ENCODE measurements around the gene CELF4.

Gene CELF4

GRCh38 chr18:37426586-37426985 lies 139.0 kb downstream of the CELF4 start:
- Histone ChIP-seq H3K79me2 (ENCODE audit: control insufficient read depth, insufficient read depth, low read length) (no peaks in the 10 kb centered on the region), H3K4me1 (ENCODE audit: control insufficient read depth, low read depth, low read length) (peaks cover 3% of the 10 kb centered on the region), H4K8ac (ENCODE audit: low read depth, low read length) (no peak overlapping the region), H3K27me3 (ENCODE audit: insufficient read depth, low read length, poor library complexity) (no peaks in the 10 kb centered on the region), H3K36me3 (ENCODE audit: control insufficient read depth, insufficient read depth, low read length) (no peaks in the 10 kb centered on the region), H3K79me1 (ENCODE audit: low read length) (no peaks in the 10 kb centered on the region), H3K4me2 (ENCODE audit: low read length) (no peak overlapping the region), H2AK5ac (ENCODE audit: low read length) (no peak overlapping the region), H3K9ac (ENCODE audit: low read length) (no peak overlapping the region), H2BK5ac (ENCODE audit: low read length) (no peak overlapping the region), H3K23ac (ENCODE audit: low read length) (no peak overlapping the region), H3K18ac (ENCODE audit: low read length) (no peak overlapping the region), H4K5ac (ENCODE audit: low read length) (no peak overlapping the region), H3K4ac (ENCODE audit: low read depth, low read length) (no peak overlapping the region), H3K27ac (ENCODE audit: low read depth, low read length) (no peak overlapping the region), H2BK15ac (replicated peaks; ENCODE audit: low read depth) (no peak overlapping the region), H3K4me3 (ENCODE audit: low read length) (no peak overlapping the region), H2BK120ac (ENCODE audit: low read depth, low read length) (no peak overlapping the region), H3K56ac (ENCODE audit: low read length) (no peak overlapping the region)
- no CpG with 5 or more reads among the region's 15 CpGs for WGBS (ENCODE audit: extremely low coverage, insufficient coverage, low lambda C conversion rate)
- no peak for DNase-seq

- H3K36me3 ChIP-seq (ENCODE audit: control insufficient read depth, insufficient read depth, low read length): no peaks in the 10 kb centered on the region
Measured at GRCh38 chr18:37425222-37425621, 140.4 kb downstream of the CELF4 start.

GRCh38 chr18:37424507-37424906 lies 141.1 kb downstream of the CELF4 start:
- H3K23ac ChIP-seq (ENCODE audit: low read length): no peak overlapping the region
- WGBS (ENCODE audit: extremely low coverage, insufficient coverage, low lambda C conversion rate): no CpG with 5 or more reads among the region's 4 CpGs
- no peak overlapping the region for H3K4me3 ChIP-seq (ENCODE audit: low read length)
- H3K9ac ChIP-seq (ENCODE audit: low read length): no peak overlapping the region
- no peak overlapping the region for H3K4ac ChIP-seq (ENCODE audit: low read depth, low read length)
- H3K79me2 ChIP-seq (ENCODE audit: control insufficient read depth, insufficient read depth, low read length): no peaks in the 10 kb centered on the region
- H2AK5ac ChIP-seq (ENCODE audit: low read length): no peak overlapping the region
- no peak overlapping the region for H4K5ac ChIP-seq (ENCODE audit: low read length)
- H3K4me2 ChIP-seq (ENCODE audit: low read length): no peak overlapping the region
- no peak overlapping the region for H2BK5ac ChIP-seq (ENCODE audit: low read length)
- peaks cover 2% of the 10 kb centered on the region for H3K4me1 ChIP-seq (ENCODE audit: control insufficient read depth, low read depth, low read length)
- DNase-seq: no peak
- no peaks in the 10 kb centered on the region for H3K79me1 ChIP-seq (ENCODE audit: low read length)
- no peak overlapping the region for H2BK120ac ChIP-seq (ENCODE audit: low read depth, low read length)
- no peak overlapping the region for H3K56ac ChIP-seq (ENCODE audit: low read length)
- H4K8ac ChIP-seq (ENCODE audit: low read depth, low read length): no peak overlapping the region
- no peak overlapping the region for H3K27ac ChIP-seq (ENCODE audit: low read depth, low read length)
- no peak overlapping the region for H2BK15ac ChIP-seq (replicated peaks; ENCODE audit: low read depth)
- no peaks in the 10 kb centered on the region for H3K36me3 ChIP-seq (ENCODE audit: control insufficient read depth, insufficient read depth, low read length)
- no peaks in the 10 kb centered on the region for H3K27me3 ChIP-seq (ENCODE audit: insufficient read depth, low read length, poor library complexity)
- no peak overlapping the region for H3K18ac ChIP-seq (ENCODE audit: low read length)

More at GRCh38 chr18:37425222-37425621, 140.4 kb downstream of the CELF4 start:
- Histone ChIP-seq H3K4ac (ENCODE audit: low read depth, low read length) (no peak overlapping the region), H3K23ac (ENCODE audit: low read length) (no peak overlapping the region), H3K4me3 (ENCODE audit: low read length) (no peak overlapping the region), H3K4me1 (ENCODE audit: control insufficient read depth, low read depth, low read length) (peaks cover 2% of the 10 kb centered on the region), H2BK120ac (ENCODE audit: low read depth, low read length) (no peak overlapping the region), H3K79me1 (ENCODE audit: low read length) (no peaks in the 10 kb centered on the region), H3K79me2 (ENCODE audit: control insufficient read depth, insufficient read depth, low read length) (no peaks in the 10 kb centered on the region), H3K27ac (ENCODE audit: low read depth, low read length) (no peak overlapping the region), H2BK15ac (replicated peaks; ENCODE audit: low read depth) (no peak overlapping the region), H2BK5ac (ENCODE audit: low read length) (no peak overlapping the region), H4K5ac (ENCODE audit: low read length) (no peak overlapping the region), H4K8ac (ENCODE audit: low read depth, low read length) (no peak overlapping the region), H2AK5ac (ENCODE audit: low read length) (no peak overlapping the region), H3K27me3 (ENCODE audit: insufficient read depth, low read length, poor library complexity) (no peaks in the 10 kb centered on the region), H3K56ac (ENCODE audit: low read length) (no peak overlapping the region), H3K18ac (ENCODE audit: low read length) (no peak overlapping the region), H3K9ac (ENCODE audit: low read length) (no peak overlapping the region), H3K4me2 (ENCODE audit: low read length) (no peak overlapping the region)
- no peak for DNase-seq
- WGBS (ENCODE audit: extremely low coverage, insufficient coverage, low lambda C conversion rate): no CpG with 5 or more reads among the region's 6 CpGs

DNA sequence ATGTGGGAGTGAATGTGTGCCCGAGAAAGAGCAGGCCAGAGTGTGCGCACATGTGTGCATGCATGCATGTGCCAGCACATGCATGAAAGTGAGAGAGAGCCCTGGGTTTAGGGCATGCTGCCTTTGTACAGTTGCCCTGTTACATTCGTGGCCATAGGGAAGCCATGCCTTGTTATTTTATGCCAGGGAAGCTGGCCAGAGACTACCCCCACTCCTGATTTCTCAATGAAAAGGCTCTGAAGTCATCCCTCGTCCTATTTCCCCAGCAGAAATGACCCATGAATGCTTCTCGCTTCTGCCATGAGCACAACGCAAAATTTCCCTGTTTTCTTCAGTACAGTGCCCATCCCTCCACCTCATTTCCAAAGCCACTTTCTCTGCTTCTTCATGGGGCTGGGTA lies 143.0 kb downstream of the CELF4 start:
- Histone ChIP-seq H3K27ac (ENCODE audit: low read depth, low read length) (no peak overlapping the region), H2BK15ac (replicated peaks; ENCODE audit: low read depth) (no peak overlapping the region), H3K4me1 (ENCODE audit: control insufficient read depth, low read depth, low read length) (peaks cover 2% of the 10 kb centered on the region), H2AK5ac (ENCODE audit: low read length) (no peak overlapping the region), H3K23ac (ENCODE audit: low read length) (no peak overlapping the region), H4K5ac (ENCODE audit: low read length) (no peak overlapping the region), H4K8ac (ENCODE audit: low read depth, low read length) (no peak overlapping the region), H3K4me2 (ENCODE audit: low read length) (no peak overlapping the region), H3K27me3 (ENCODE audit: insufficient read depth, low read length, poor library complexity) (no peaks in the 10 kb centered on the region), H3K18ac (ENCODE audit: low read length) (no peak overlapping the region), H3K4ac (ENCODE audit: low read depth, low read length) (no peak overlapping the region), H3K56ac (ENCODE audit: low read length) (no peak overlapping the region), H3K9ac (ENCODE audit: low read length) (no peak overlapping the region), H2BK5ac (ENCODE audit: low read length) (no peak overlapping the region), H3K36me3 (ENCODE audit: control insufficient read depth, insufficient read depth, low read length) (no peaks in the 10 kb centered on the region), H2BK120ac (ENCODE audit: low read depth, low read length) (no peak overlapping the region), H3K79me1 (ENCODE audit: low read length) (no peaks in the 10 kb centered on the region), H3K4me3 (ENCODE audit: low read length) (no peak overlapping the region), H3K79me2 (ENCODE audit: control insufficient read depth, insufficient read depth, low read length) (no peaks in the 10 kb centered on the region)
- no CpG with 5 or more reads among the region's 6 CpGs for WGBS (ENCODE audit: extremely low coverage, insufficient coverage, low lambda C conversion rate)
- DNase-seq: no peak

DNA sequence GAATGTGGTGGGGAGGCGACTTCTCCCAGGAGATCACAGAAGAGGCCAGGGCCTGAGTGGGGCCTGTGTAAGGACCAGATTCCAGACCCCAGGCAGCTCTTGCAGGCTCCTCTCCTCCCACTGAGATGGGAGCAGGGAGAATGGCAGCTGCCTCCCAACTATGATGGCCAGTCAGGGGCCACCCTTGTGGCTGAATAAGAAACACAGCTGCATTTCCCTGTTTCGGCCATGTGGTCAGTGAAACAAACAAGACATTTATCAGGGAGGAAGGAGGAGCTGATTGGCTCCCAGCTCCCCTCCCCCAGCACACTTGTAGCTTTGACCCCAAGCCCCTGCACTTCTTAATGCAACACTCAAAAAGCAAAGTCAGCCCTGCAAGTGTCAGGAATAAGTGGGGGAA lies 143.5 kb downstream of the CELF4 start:
- H3K79me2 ChIP-seq (ENCODE audit: control insufficient read depth, insufficient read depth, low read length): no peaks in the 10 kb centered on the region

DNA sequence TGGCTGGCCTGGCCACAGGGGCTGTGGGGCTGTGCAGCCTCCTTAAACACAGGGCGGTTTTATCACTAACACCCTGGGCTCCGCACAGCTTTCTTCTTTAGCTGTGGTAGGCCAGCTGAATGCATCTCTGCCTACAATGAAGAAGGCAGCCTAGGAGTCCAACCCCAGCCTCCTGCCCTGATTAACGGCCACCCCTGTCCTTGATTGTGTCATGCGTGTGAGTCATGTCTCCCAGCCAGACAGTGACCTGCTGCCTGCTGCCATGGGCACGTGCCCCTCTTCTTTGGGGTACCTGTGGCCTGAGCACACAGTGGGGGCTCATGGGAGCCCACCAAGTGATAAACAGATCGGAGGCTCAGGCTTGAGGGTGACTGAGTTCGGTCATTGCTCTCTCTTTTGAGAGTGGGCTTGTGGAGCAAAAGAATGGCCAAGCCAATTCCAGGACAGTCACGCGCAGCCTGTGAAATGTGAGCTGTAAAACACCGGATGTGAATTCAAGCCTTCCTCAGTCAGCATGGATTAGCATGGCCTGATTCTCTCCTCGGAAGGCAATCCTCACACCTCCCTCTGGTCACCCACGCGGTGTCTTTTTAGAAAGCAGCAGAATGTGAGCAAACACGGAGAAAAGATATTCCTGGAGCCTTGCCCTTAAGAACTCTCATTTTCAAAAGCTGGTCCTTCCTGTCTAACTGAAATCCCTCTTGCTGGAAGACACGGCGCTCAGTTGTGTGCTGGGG lies 144.1 kb downstream of the CELF4 start:
- H2AK5ac ChIP-seq (ENCODE audit: low read length): no peak overlapping the region

More for the DNA sequence above, 143.5 kb downstream of the CELF4 start:
- Histone ChIP-seq H3K56ac (ENCODE audit: low read length) (no peak overlapping the region), H2BK15ac (replicated peaks; ENCODE audit: low read depth) (no peak overlapping the region), H3K27ac (ENCODE audit: low read depth, low read length) (no peak overlapping the region), H3K18ac (ENCODE audit: low read length) (no peak overlapping the region), H3K79me1 (ENCODE audit: low read length) (no peaks in the 10 kb centered on the region), H3K4me2 (ENCODE audit: low read length) (no peak overlapping the region), H4K5ac (ENCODE audit: low read length) (no peak overlapping the region), H2BK5ac (ENCODE audit: low read length) (no peak overlapping the region), H2BK120ac (ENCODE audit: low read depth, low read length) (no peak overlapping the region), H3K4me3 (ENCODE audit: low read length) (no peak overlapping the region), H3K23ac (ENCODE audit: low read length) (no peak overlapping the region), H4K8ac (ENCODE audit: low read depth, low read length) (no peak overlapping the region), H2AK5ac (ENCODE audit: low read length) (no peak overlapping the region), H3K4ac (ENCODE audit: low read depth, low read length) (no peak overlapping the region), H3K36me3 (ENCODE audit: control insufficient read depth, insufficient read depth, low read length) (no peaks in the 10 kb centered on the region), H3K4me1 (ENCODE audit: control insufficient read depth, low read depth, low read length) (peaks cover 2% of the 10 kb centered on the region), H3K27me3 (ENCODE audit: insufficient read depth, low read length, poor library complexity) (no peaks in the 10 kb centered on the region), H3K9ac (ENCODE audit: low read length) (no peak overlapping the region)
- peak; percentile 29 for DNase-seq
- no CpG with 5 or more reads among the region's 2 CpGs for WGBS (ENCODE audit: extremely low coverage, insufficient coverage, low lambda C conversion rate)

More for the DNA sequence above, 144.1 kb downstream of the CELF4 start:
- Histone ChIP-seq H2BK120ac (ENCODE audit: low read depth, low read length) (no peak overlapping the region), H2BK15ac (replicated peaks; ENCODE audit: low read depth) (no peak overlapping the region), H4K8ac (ENCODE audit: low read depth, low read length) (no peak overlapping the region), H3K4me1 (ENCODE audit: control insufficient read depth, low read depth, low read length) (peaks cover 2% of the 10 kb centered on the region), H3K36me3 (ENCODE audit: control insufficient read depth, insufficient read depth, low read length) (no peaks in the 10 kb centered on the region), H3K27ac (ENCODE audit: low read depth, low read length) (no peak overlapping the region), H2BK5ac (ENCODE audit: low read length) (no peak overlapping the region), H3K9ac (ENCODE audit: low read length) (no peak overlapping the region), H3K79me1 (ENCODE audit: low read length) (no peaks in the 10 kb centered on the region), H3K4ac (ENCODE audit: low read depth, low read length) (no peak overlapping the region), H3K56ac (ENCODE audit: low read length) (no peak overlapping the region), H4K5ac (ENCODE audit: low read length) (no peak overlapping the region), H3K4me2 (ENCODE audit: low read length) (no peak overlapping the region), H3K27me3 (ENCODE audit: insufficient read depth, low read length, poor library complexity) (no peaks in the 10 kb centered on the region), H3K18ac (ENCODE audit: low read length) (no peak overlapping the region), H3K4me3 (ENCODE audit: low read length) (no peak overlapping the region), H3K23ac (ENCODE audit: low read length) (no peak overlapping the region), H3K79me2 (ENCODE audit: control insufficient read depth, insufficient read depth, low read length) (no peaks in the 10 kb centered on the region)
- DNase-seq: no peak
- no CpG with 5 or more reads among the region's 16 CpGs for WGBS (ENCODE audit: extremely low coverage, insufficient coverage, low lambda C conversion rate)
